HG02642 (cell line): ENCODE measurements around the gene OTUB1.
"Not testable (repeated sequence)": the region's sequence is repeated elsewhere in the genome, so short reads cannot be mapped to it uniquely, and the experiment has no call there.

Experiments used
- ATAC-seq: cut with Tn5 transposase; IDR thresholded peaks from one replicate; pipeline ENCODE4 v1.9.1; 2021; ENCODE audit warnings: mild to moderate bottlenecking; ENCODE audit not compliant: unreplicated experiment, poor library complexity

The OTUB1 gene

GRCh38 chr11:64039012-64039665 lies 52.9 kb downstream of the OTUB1 start:
- no peak for ATAC-seq

- no peak for ATAC-seq
Measured at GRCh38 chr11:64040684-64041322, 54.6 kb downstream of the OTUB1 start.

- ATAC-seq, result no peak
Measured at GRCh38 chr11:64041846-64042245, 55.6 kb downstream of the OTUB1 start.

GRCh38 chr11:64042301-64042700 lies 56.1 kb downstream of the OTUB1 start:
- ATAC-seq, result no peak

GRCh38 chr11:64043545-64043944 lies 57.3 kb downstream of the OTUB1 start:
- no peak for ATAC-seq

GRCh38 chr11:64044730-64045393 lies 58.6 kb downstream of the OTUB1 start:
- no peak for ATAC-seq

GRCh38 chr11:64045700-64046099 lies 59.5 kb downstream of the OTUB1 start:
- ATAC-seq, result no peak

- not testable (repeated sequence) for ATAC-seq
Measured at GRCh38 chr11:64047373-64047772, 61.1 kb downstream of the OTUB1 start.
